Pancreas (tissue), 10 donors: Measurements from ENCODE around the gene TBX4. TPM values are rescaled to one million over a fixed set of nuclear protein-coding genes. Genes with fewer than 3 reads are reported as not detected.
A peak's percentile ranks its signal among the peaks of the same experiment; 100 is the strongest.

Experiments used
- ATAC-seq, 4 donors: fragments of 200-7000 bp; cut with Tn5 transposase; one replicate each; pipeline versions ENCODE4 v1.8.0 to v1.9.1; 2020; ENCODE audit warnings: mild to moderate bottlenecking in 4 of 4, moderate library complexity in 4 of 4
- DNase-seq, 6 donors: peaks; one replicate each; pipeline ENCODE4 v3.0.0-alpha.2; 2020
- FAIRE-seq: peaks from 2 replicates; lab custom pipeline; 2012; peaks lifted over from hg19 to GRCh38; lab: Jason Lieb, UNC
- H3K27ac ChIP-seq, 4 donors: fragments of 200-600 bp; sonication (generic); 1 replicate in 3 of 4; 2 replicates in 1 of 4; pipeline versions ENCODE4 v1.5.0 to v1.8.0; 2020
- H3K27me3 ChIP-seq, 4 donors: fragments of 200-600 bp; one replicate each; pipeline ENCODE4 v1.8.0; 2021
- H3K36me3 ChIP-seq, 3 donors: fragments of 200-600 bp; sonication (generic) in 1 of 3; one replicate each; pipeline versions ENCODE4 v1.5.0 to v1.8.0; 2020 to 2021
- H3K4me1 ChIP-seq, 3 donors: fragments of 200-600 bp; one replicate each; pipeline ENCODE4 v1.8.0; 2021
- H3K4me3 ChIP-seq, 4 donors: fragments of 200-600 bp; sonication (generic) in 2 of 4; one replicate each; pipeline versions ENCODE4 v1.5.0 to v1.8.0; 2020 to 2021
- H3K9me3 ChIP-seq, 4 donors: fragments of 200-600 bp; one replicate each; pipeline ENCODE4 v1.8.0; 2021
- WGBS, 2 donors: extraction: QIAGEN DNeasy Blood & Tissue Kit; methylation state at CpG; one replicate each; pipeline ENCODE4 v1.1.7; 2013; 5-methylcytosine and 5-hydroxymethylcytosine counted together
- intact Hi-C, 3 donors: fragments of 100-400 bp; cut with DNase I; formaldehyde crosslinking; loops; one replicate each; pipeline versions ENCODE4 v1.11.1 to v1.14.2; 2022
- polyA plus RNA-seq, 2 donors: library from polyadenylated mRNA; stranded (reverse); fragments of 200-250 nt; gene quantifications; one replicate each; pipeline ENCODE4 v1.2.3, GENCODE V29; 2013
- total RNA-seq, 6 donors: library from RNA; stranded (reverse); fragmentation: NEBNext Ultra II Directional in 4 of 6; extraction: Animal tissue kit (Norgen Biotek cat#: 25700) in 4 of 6; gene quantifications; one replicate each; pipeline versions ENCODE4 v1.2.1 to v1.2.4, GENCODE V29; 2021 to 2023
- TF ChIP-seq, protein P1 (sequence below), 4 donors: fragments of 200-600 bp; sonication (generic) in 3 of 4; IDR thresholded peaks; one replicate each; pipeline versions ENCODE4 v1.5.0 to v1.8.0; 2021; ENCODE audit warnings: antibody characterized with exemption in 4 of 4
- donor health status: healthy with polysubstance abuse.
- donor health status: DM: no; HTN: no; CAD: no; lungs with moderate emphysema.
- donor health status: DM: no; HTN: no; CAD: no.
- donor health status: control.
- donor health status: control.
- donor health status: Bipolar disorder and iron deficiency.
- donor health status: DM: yes; HTN: yes; CAD: no.
- donor health status: DM: no; HTN: no; CAD: no.
- donor health status: DM: no; HTN: no; CAD: no.
- donor health status: DM: yes; HTN: yes; CAD: no.

Gene TBX4
- total and polyA plus RNA-seq, 8 donors, result not detected

GRCh38 chr17:61414141-61414935, 37.9 kb upstream of the TBX4 start:
- intact Hi-C loops, result loop anchor here in 2 of 3 donors (10.0 kb wide), 2 partner anchors 140 to 420 kb away; no protein-coding TSS in a partner anchor
- 67 to 77% methylated on average over 15 to 16 of the region's 16 CpGs for WGBS, 2 donors
- Histone ChIP-seq H3K9me3 (no peaks in the 10 kb centered on the region), H3K4me1 (peaks cover 0 to 18% (median 5%) of the 10 kb centered on the region in 3 donors), H3K4me3 (no peak overlapping the region), H3K36me3 (no peaks in the 10 kb centered on the region), H3K27ac (no peak overlapping the region), H3K27me3 (peaks cover 0 to 8% (median 3%) of the 10 kb centered on the region in 4 donors)
- DNase-seq (peak in 3 of 6 donors; percentile 32 to 56 (median 48)), FAIRE-seq (no peak), ATAC-seq (no peak)
- TF ChIP-seq, protein P1, sequence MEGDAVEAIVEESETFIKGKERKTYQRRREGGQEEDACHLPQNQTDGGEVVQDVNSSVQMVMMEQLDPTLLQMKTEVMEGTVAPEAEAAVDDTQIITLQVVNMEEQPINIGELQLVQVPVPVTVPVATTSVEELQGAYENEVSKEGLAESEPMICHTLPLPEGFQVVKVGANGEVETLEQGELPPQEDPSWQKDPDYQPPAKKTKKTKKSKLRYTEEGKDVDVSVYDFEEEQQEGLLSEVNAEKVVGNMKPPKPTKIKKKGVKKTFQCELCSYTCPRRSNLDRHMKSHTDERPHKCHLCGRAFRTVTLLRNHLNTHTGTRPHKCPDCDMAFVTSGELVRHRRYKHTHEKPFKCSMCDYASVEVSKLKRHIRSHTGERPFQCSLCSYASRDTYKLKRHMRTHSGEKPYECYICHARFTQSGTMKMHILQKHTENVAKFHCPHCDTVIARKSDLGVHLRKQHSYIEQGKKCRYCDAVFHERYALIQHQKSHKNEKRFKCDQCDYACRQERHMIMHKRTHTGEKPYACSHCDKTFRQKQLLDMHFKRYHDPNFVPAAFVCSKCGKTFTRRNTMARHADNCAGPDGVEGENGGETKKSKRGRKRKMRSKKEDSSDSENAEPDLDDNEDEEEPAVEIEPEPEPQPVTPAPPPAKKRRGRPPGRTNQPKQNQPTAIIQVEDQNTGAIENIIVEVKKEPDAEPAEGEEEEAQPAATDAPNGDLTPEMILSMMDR (IDR thresholded peaks at IDR 0.05), result no peak

DNA sequence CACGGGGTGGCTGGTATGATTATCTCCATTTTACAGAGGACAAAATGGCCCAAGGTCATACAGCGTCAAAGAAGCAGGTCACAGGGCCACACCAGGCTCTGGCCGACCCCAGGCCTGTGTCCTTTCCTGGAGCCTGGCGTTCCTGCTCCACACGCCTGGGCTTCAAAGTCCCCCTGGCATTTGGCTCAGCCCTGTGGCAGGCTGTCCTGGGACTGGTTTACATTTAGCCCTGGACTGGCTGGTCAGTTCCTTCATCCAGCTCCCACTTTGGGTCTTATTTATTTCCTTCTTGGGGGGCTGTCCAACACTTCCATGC, 37.3 kb upstream of the TBX4 start:
- TF ChIP-seq, protein P1 (IDR thresholded peaks at IDR 0.05), result no peak
- H3K36me3 ChIP-seq, result no peaks in the 10 kb centered on the region
- H3K4me1 ChIP-seq, result peaks cover 0 to 16% (median 5%) of the 10 kb centered on the region in 3 donors
- no peaks in the 10 kb centered on the region for H3K9me3 ChIP-seq
- H3K4me3 ChIP-seq, result no peak overlapping the region
- WGBS, 2 donors, result 63 to 66% methylated on average over 5 of the region's 5 CpGs
- DNase-seq (peak in 1 of 6 donors; percentile 44), ATAC-seq (no peak), FAIRE-seq (no peak)
- H3K27ac ChIP-seq, result no peak overlapping the region
- H3K27me3 ChIP-seq, result peaks cover 0 to 8% (median 3%) of the 10 kb centered on the region in 4 donors
- intact Hi-C loops, result loop anchor here in 2 of 3 donors (5.0 to 10.0 kb wide), 3 partner anchors 132 to 420 kb away; no protein-coding TSS in a partner anchor

- no peak for FAIRE-seq
- no peak overlapping the region for H3K4me3 ChIP-seq
- no peak for ATAC-seq
- intact Hi-C loops, result loop anchor here in 2 of 3 donors (5.0 to 10.0 kb wide), 3 partner anchors 132 to 419 kb away; no protein-coding TSS in a partner anchor
- H3K9me3 ChIP-seq, result no peaks in the 10 kb centered on the region
- TF ChIP-seq, protein P1 (IDR thresholded peaks at IDR 0.05), result no peak
- peak in 1 of 6 donors; percentile 41 for DNase-seq
- H3K36me3 ChIP-seq, result no peaks in the 10 kb centered on the region
- no peak overlapping the region for H3K27ac ChIP-seq
- H3K4me1 ChIP-seq, result peaks cover 0 to 13% (median 5%) of the 10 kb centered on the region in 3 donors
- H3K27me3 ChIP-seq, result peaks cover 0 to 3% (median under 1%) of the 10 kb centered on the region in 4 donors
- WGBS, 2 donors, result 94% methylated on average over 6 of the region's 6 CpGs
Measured at GRCh38 chr17:61415374-61416210, 36.6 kb upstream of the TBX4 start.

DNA sequence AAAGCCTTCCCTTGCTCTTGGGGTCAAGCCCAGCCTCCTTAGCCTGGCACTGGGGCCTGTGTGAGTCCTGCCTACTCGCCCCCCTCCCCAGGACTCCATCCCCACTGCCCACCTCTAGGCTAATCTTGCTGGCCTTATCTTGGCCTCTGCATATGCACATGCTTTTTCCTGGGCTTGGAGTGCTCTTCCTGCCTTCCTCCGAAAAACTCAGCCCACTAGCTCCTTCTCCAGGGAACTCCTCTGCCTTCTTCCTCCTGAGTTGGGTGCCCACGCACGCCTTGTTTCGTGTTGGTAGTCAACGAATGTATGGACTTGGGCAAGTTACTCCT, 36.0 kb upstream of the TBX4 start:
- no peak for DNase-seq

More for the DNA sequence above, 36.0 kb upstream of the TBX4 start:
- intact Hi-C loops, result loop anchor here in 2 of 3 donors (5.0 to 10.0 kb wide), 3 partner anchors 131 to 419 kb away; no protein-coding TSS in a partner anchor
- ATAC-seq (no peak), FAIRE-seq (no peak)
- no peak overlapping the region for H3K4me3 ChIP-seq
- H3K9me3 ChIP-seq, result no peaks in the 10 kb centered on the region
- H3K4me1 ChIP-seq, result peaks cover 0 to 10% (median 5%) of the 10 kb centered on the region in 3 donors
- no peaks in the 10 kb centered on the region for H3K36me3 ChIP-seq
- peaks cover 0 to 1% (median 0%) of the 10 kb centered on the region in 4 donors for H3K27me3 ChIP-seq
- TF ChIP-seq, protein P1 (IDR thresholded peaks at IDR 0.05), result no peak
- 93 to 95% methylated on average over 6 of the region's 6 CpGs for WGBS, 2 donors
- no peak overlapping the region for H3K27ac ChIP-seq
